GM12892 (cell line): ENCODE data around the gene ARMC9.

Source experiments
- POLR2A ChIP-seq: IDR thresholded peaks from 2 replicates; pipeline ENCODE4 v1.6.1; 2011; ENCODE audit warnings: low read depth, low read length, control low read depth
- POLR2AphosphoS5 ChIP-seq: IDR thresholded peaks from 2 replicates; pipeline ENCODE4 v1.6.1; 2011; ENCODE audit warnings: low read depth, low read length, control low read depth
- TAF1 ChIP-seq: IDR thresholded peaks from 2 replicates; pipeline ENCODE4 v1.6.1; 2011; ENCODE audit warnings: low read depth, mild to moderate bottlenecking, control low read depth, low read length, borderline replicate concordance

DNA sequence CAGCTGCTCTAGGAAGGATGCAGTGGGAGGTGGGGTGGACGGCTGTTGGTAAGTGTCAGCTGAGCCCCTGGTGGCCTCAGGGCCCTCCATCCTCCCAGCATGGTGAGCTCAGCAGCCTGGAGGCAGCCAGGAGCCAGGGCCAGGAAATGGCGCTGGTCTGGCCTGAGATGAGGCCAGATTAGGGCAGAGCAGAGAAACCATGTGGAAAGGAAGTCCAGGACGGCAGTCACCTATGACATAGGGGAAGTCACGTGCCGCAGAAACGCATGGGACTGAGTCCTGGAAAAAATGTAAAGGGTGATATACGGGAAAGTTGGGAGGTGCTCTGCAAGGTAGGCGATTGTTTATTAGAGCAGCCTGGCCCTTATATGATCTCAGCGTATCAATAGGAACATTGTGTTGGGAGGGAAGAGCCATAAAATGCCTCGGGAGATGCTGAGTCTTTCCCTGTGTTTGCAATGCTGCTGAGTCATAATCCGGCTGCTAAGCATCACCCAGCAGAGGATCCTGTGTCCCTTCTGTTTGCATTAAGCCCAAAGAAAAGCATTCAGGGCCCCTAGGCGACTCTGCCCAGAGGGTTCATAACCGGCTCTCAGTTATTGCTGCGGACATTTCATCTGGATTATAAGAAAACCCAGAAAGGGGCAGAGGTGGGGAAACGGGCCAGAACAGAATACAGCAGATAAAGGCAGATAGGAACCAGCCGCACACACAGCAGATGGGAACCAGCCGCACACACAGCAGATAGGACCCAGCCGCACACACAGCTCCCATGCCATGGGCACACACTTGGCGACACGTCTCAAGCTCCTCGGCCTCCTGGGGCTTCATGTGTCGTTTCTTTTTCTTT is 166.8 kb downstream of the ARMC9 start:
- TF ChIP-seq POLR2A (no peak), POLR2AphosphoS5 (no peak), TAF1 (no peak)
